ENCODE measurements around the gene FBXL20. TPM values are rescaled to one million over a fixed set of nuclear protein-coding genes. Genes with fewer than 3 reads are reported as not detected.

Gene FBXL20
- total and polyA plus RNA-seq, 10 of the 15 experiments (the other 5 are each of a cell fraction or from before 2014, with no cell fraction given): 1.2 to 8.3 (median 4.4) TPM

DNA sequence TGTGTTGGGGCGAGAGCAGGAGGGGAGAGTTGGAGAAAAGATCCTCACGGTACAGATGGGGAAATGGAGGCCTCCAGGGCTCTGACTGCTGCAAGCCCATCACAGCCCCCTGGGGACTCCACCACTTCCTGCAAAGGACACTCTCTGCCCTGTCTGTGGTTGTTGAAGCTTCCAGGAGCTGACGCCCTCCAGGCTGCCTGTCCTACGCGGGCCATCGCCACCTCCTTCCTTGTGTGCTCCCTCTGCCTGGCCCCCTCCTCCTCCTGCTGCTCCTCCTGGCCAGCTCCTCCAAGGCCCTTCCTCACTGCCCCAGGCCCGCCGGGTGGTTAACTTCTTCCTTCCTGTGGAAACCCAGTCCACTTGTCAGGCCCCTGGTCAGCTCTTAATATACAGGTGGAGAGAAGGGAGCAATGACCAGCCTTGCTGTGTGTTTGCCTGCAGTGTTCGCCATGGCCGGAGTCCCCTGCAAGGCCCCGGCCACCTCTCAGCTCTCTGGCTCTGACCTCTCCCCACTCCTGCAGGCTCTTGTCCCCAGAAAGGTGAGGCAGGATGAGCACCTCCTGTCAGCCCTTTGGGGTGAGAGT, 157.3 kb downstream of the FBXL20 start:
- FAIRE-seq (no peak), ATAC-seq (peak; percentile 71), DNase-seq (ENCODE audit: low read depth, low spot score) (no peak)
- no TSS peak for BruUV-seq (replicated peaks)
- H3K27ac ChIP-seq (ENCODE audit: control insufficient read depth, insufficient read depth): no peak overlapping the region
- H4K20me1 ChIP-seq (ENCODE audit: control insufficient read depth, insufficient read depth): no peaks in the 10 kb centered on the region
- peaks cover 9% of the 10 kb centered on the region for H3K4me1 ChIP-seq (ENCODE audit: control insufficient read depth, insufficient read depth, low read length)
- TF ChIP-seq MXI1 (IDR thresholded peaks at IDR 0.05; ENCODE audit: low read depth, low read length) (no peak), RELA (IDR thresholded peaks at IDR 0.05; ENCODE audit: borderline replicate concordance, partially characterized antibody) (no peak), MEF2B (IDR thresholded peaks at IDR 0.05; ENCODE audit: partially characterized antibody, poor library complexity, severe bottlenecking) (peak; percentile 71)
- H3K79me2 ChIP-seq (ENCODE audit: control insufficient read depth, insufficient read depth, low read length): no peaks in the 10 kb centered on the region
- intact Hi-C loops (cut with micrococcal nuclease; ENCODE audit: unreplicated experiment): loop anchor here (1.0 to 5.0 kb wide), 3 partner anchors 37 to 261 kb away; partner anchors contain the start of gene PLXDC1
- H3K4me2 ChIP-seq (ENCODE audit: control insufficient read depth, insufficient read depth): no peak overlapping the region
- H3K4me3 ChIP-seq: no peak overlapping the region
- WGBS (ENCODE audit: insufficient coverage, insufficient replicate concordance, low lambda C conversion rate, missing lambda C conversion rate): 30% methylated on average over 11 of the region's 11 CpGs
- ChIA-PET CTCF (interaction anchor here (0.6 to 21.3 kb wide), 47 partner anchors 9 to 455 kb away, joined by 3 to 658 read pairs (median 5); partner anchors contain the start of genes CDK12, LASP1NB, PLXDC1 and RPL19), POLR2A (interaction anchor here (0.7 to 2.7 kb wide), 4 partner anchors 38 to 60 kb away, joined by 3 to 10 read pairs (median 6); partner anchors contain the start of gene RPL19), SMC1A (ENCODE audit: uncharacterized antibody, unreplicated experiment) (interaction anchor here (0.6 to 3.5 kb wide), 23 partner anchors 8 to 303 kb away, joined by 3 to 76 read pairs (median 5); partner anchors contain the start of gene RPL19), RAD21 (ENCODE audit: unreplicated experiment) (interaction anchor here (0.6 to 4.0 kb wide), 23 partner anchors 9 to 889 kb away, joined by 3 to 90 read pairs (median 4); partner anchors contain the start of genes ARL5C and RPL19)
- in situ Hi-C loops (cut with MboI): loop anchor here (5.0 kb wide), 1 partner anchor 37 kb away; no protein-coding TSS in a partner anchor
- H2AFZ ChIP-seq (ENCODE audit: control insufficient read depth, low read depth, low read length): peak overlapping the region; percentile 42; the same call in 1 of the 2 replicates
- H3K9ac ChIP-seq (ENCODE audit: control insufficient read depth, insufficient read depth, low read length): no peak overlapping the region
- H3K9me3 ChIP-seq (replicated peaks; ENCODE audit: control insufficient read depth, insufficient read depth, low read length): no peaks in the 10 kb centered on the region
- no peaks in the 10 kb centered on the region for H3K36me3 ChIP-seq (ENCODE audit: control insufficient read depth in 2 of 2, insufficient read depth in 2 of 2, low read length in 1 of 2)
- no peaks in the 10 kb centered on the region; a peak in 3 of 4 replicates for H3K27me3 ChIP-seq (replicated peaks in 1 of 2; ENCODE audit: control insufficient read depth in 2 of 2, insufficient read depth in 2 of 2, low read length in 1 of 2)

GRCh38 chr17:39243155-39243554, 158.3 kb downstream of the FBXL20 start:
- H3K36me3 ChIP-seq (ENCODE audit: control insufficient read depth in 2 of 2, insufficient read depth in 2 of 2, low read length in 1 of 2): no peaks in the 10 kb centered on the region
- H3K27me3 ChIP-seq (replicated peaks in 1 of 2; ENCODE audit: control insufficient read depth in 2 of 2, insufficient read depth in 2 of 2, low read length in 1 of 2): no peaks in the 10 kb centered on the region; a peak in 3 of 4 replicates
- no TSS peak for BruUV-seq (replicated peaks)
- ChIA-PET CTCF (interaction anchor here (0.6 to 21.3 kb wide), 9 partner anchors 11 to 306 kb away, joined by 3 to 658 read pairs (median 14); no protein-coding TSS in a partner anchor), RAD21 (ENCODE audit: unreplicated experiment) (interaction anchor here (0.6 to 4.0 kb wide), 2 partner anchors 260 to 422 kb away, joined by 3 to 59 read pairs; no protein-coding TSS in a partner anchor), POLR2A (interaction anchor here (0.6 kb wide), 2 partner anchors 85 to 493 kb away, joined by 3 read pairs; no protein-coding TSS in a partner anchor), SMC1A (ENCODE audit: uncharacterized antibody, unreplicated experiment) (interaction anchor here (1.3 to 2.3 kb wide), 3 partner anchors 12 to 78 kb away, joined by 3 to 15 read pairs (median 4); no protein-coding TSS in a partner anchor)
- no peaks in the 10 kb centered on the region for H3K9me3 ChIP-seq (replicated peaks; ENCODE audit: control insufficient read depth, insufficient read depth, low read length)
- in situ Hi-C loops (cut with MboI) (loop anchor here (5.0 kb wide), 1 partner anchor 36 kb away; no protein-coding TSS in a partner anchor), intact Hi-C loops (cut with micrococcal nuclease; ENCODE audit: unreplicated experiment) (loop anchor here (5.0 kb wide), 1 partner anchor 91 kb away; the partner anchor contains the start of gene PLXDC1)
- H4K20me1 ChIP-seq (ENCODE audit: control insufficient read depth, insufficient read depth): no peaks in the 10 kb centered on the region
- H3K79me2 ChIP-seq (ENCODE audit: control insufficient read depth, insufficient read depth, low read length): no peaks in the 10 kb centered on the region
- H3K9ac ChIP-seq (ENCODE audit: control insufficient read depth, insufficient read depth, low read length): no peak overlapping the region
- no peak overlapping the region for H3K4me2 ChIP-seq (ENCODE audit: control insufficient read depth, insufficient read depth)
- 66% methylated on average over 7 of the region's 8 CpGs for WGBS (ENCODE audit: insufficient coverage, insufficient replicate concordance, low lambda C conversion rate, missing lambda C conversion rate)
- no peak overlapping the region for H3K4me3 ChIP-seq
- H3K27ac ChIP-seq (ENCODE audit: control insufficient read depth, insufficient read depth): no peak overlapping the region
- DNase-seq (ENCODE audit: low read depth, low spot score) (no peak), FAIRE-seq (no peak), ATAC-seq (no peak)
- H3K4me1 ChIP-seq (ENCODE audit: control insufficient read depth, insufficient read depth, low read length): peaks cover 9% of the 10 kb centered on the region
- no peak overlapping the region for H2AFZ ChIP-seq (ENCODE audit: control insufficient read depth, low read depth, low read length)
- TF ChIP-seq MEF2B (IDR thresholded peaks at IDR 0.05; ENCODE audit: partially characterized antibody, poor library complexity, severe bottlenecking) (no peak), FOXM1 (IDR thresholded peaks at IDR 0.05; ENCODE audit: low read depth, low read length) (no peak), TCF3 (IDR thresholded peaks at IDR 0.05; ENCODE audit: borderline replicate concordance, insufficient read depth, low read depth, low read length) (no peak), RELA (IDR thresholded peaks at IDR 0.05; ENCODE audit: borderline replicate concordance, partially characterized antibody) (no peak), SRF (IDR thresholded peaks at IDR 0.05; ENCODE audit: low read depth in 2 of 2, low read length in 2 of 2) (no peak), GATAD2B (conservative IDR thresholded peaks at IDR 0.05; ENCODE audit: low read depth) (no peak), E2F8 (IDR thresholded peaks at IDR 0.05; ENCODE audit: low read depth, partially characterized antibody) (no peak)

Measured in GM12878 (cell line).